Ascending aorta (tissue), 2 donors: ENCODE results near the gene UFD1. TPM values are rescaled to one million over a fixed set of nuclear protein-coding genes. Genes with fewer than 3 reads are reported as not detected.
"Not testable (repeated sequence)": the region's sequence is repeated elsewhere in the genome, so short reads cannot be mapped to it uniquely, and the experiment has no call there.

Source experiments
- DNase-seq, 2 donors: peaks; one replicate each; pipeline ENCODE4 v3.0.0-alpha.2; 2019; ENCODE audit warnings: low spot score in 2 of 2
- H3K27ac ChIP-seq, 2 donors: fragments of 200-600 bp; sonication (generic); one replicate each; pipeline ENCODE4 v1.5.1; 2016 to 2017; ENCODE audit warnings: mild to moderate bottlenecking in 1 of 2
- H3K27me3 ChIP-seq: fragments of 200-600 bp; sonication (generic); one replicate; pipeline ENCODE4 v1.5.1; 2017
- H3K36me3 ChIP-seq, 2 donors: fragments of 200-600 bp; sonication (generic); one replicate each; pipeline ENCODE4 v1.5.1; 2016
- H3K4me1 ChIP-seq, 2 donors: fragments of 200-600 bp; sonication (generic); one replicate each; pipeline ENCODE4 v1.5.1; 2016 to 2017; ENCODE audit warnings: mild to moderate bottlenecking in 1 of 2
- H3K4me3 ChIP-seq, 2 donors: fragments of 200-600 bp; sonication (generic); one replicate each; pipeline ENCODE4 v1.5.1; 2016 to 2017; ENCODE audit warnings: mild to moderate bottlenecking in 1 of 2
- H3K9me3 ChIP-seq, 2 donors: fragments of 200-600 bp; sonication (generic); one replicate each; pipeline ENCODE4 v1.5.1; 2016
- CTCF ChIP-seq, 3 experiments: fragments of 200-600 bp in 2 of 3; fragments of 450-650 bp in 1 of 3; sonication (generic) in 2 of 3; IDR thresholded peaks; one replicate each; pipeline ENCODE4 v1.5.1; 2016 to 2019; ENCODE audit warnings: antibody characterized with exemption in 3 of 3, mild to moderate bottlenecking in 1 of 3, moderate library complexity in 1 of 3
- intact Hi-C: fragments of 100-400 bp; cut with DNase I; formaldehyde crosslinking; loops from one replicate; pipeline ENCODE4 v1.15.1; 2023
- total RNA-seq: library from RNA; depleted of rRNA; stranded (reverse); fragments of >200 nt; gene quantifications from one replicate; pipeline ENCODE4 v1.1.0, GENCODE V29; 2016

Gene UFD1
- total RNA-seq, 1 donor from 2014 or later = 81.5 TPM

GRCh38 chr22:19448739-19449421 lies 30.1 kb downstream of the UFD1 start:
- Histone ChIP-seq H3K4me1 (peaks cover 3 to 18% of the 10 kb centered on the region in 2 donors), H3K4me3 (no peak overlapping the region), H3K9me3 (no peaks in the 10 kb centered on the region), H3K27ac (no peak overlapping the region), H3K36me3 (peaks cover 33 to 34% of the 10 kb centered on the region in 2 donors), H3K27me3 (no peaks in the 10 kb centered on the region)
- DNase-seq = no peak
- TF ChIP-seq CTCF (IDR thresholded peaks at IDR 0.05) = no peak
- intact Hi-C loops = loop anchor here (10.0 kb wide), 1 partner anchor 406 kb away; the partner anchor contains the start of genes GNB1L and RTL10

- no peak for TF ChIP-seq CTCF (IDR thresholded peaks at IDR 0.05)
- Histone ChIP-seq H3K4me3 (peak overlapping the region; percentile 80 to 91), H3K4me1 (peaks cover 3 to 18% of the 10 kb centered on the region in 2 donors), H3K9me3 (no peaks in the 10 kb centered on the region), H3K36me3 (peaks cover 30 to 34% of the 10 kb centered on the region in 2 donors), H3K27me3 (no peaks in the 10 kb centered on the region), H3K27ac (peak overlapping the region; percentile 86 to 89)
- no peak for DNase-seq
- intact Hi-C loops = loop anchor here (10.0 kb wide), 1 partner anchor 407 kb away; the partner anchor contains the start of genes GNB1L and RTL10
These were observed 30.9 kb downstream of the UFD1 start for GRCh38 chr22:19448076-19448607.

DNA sequence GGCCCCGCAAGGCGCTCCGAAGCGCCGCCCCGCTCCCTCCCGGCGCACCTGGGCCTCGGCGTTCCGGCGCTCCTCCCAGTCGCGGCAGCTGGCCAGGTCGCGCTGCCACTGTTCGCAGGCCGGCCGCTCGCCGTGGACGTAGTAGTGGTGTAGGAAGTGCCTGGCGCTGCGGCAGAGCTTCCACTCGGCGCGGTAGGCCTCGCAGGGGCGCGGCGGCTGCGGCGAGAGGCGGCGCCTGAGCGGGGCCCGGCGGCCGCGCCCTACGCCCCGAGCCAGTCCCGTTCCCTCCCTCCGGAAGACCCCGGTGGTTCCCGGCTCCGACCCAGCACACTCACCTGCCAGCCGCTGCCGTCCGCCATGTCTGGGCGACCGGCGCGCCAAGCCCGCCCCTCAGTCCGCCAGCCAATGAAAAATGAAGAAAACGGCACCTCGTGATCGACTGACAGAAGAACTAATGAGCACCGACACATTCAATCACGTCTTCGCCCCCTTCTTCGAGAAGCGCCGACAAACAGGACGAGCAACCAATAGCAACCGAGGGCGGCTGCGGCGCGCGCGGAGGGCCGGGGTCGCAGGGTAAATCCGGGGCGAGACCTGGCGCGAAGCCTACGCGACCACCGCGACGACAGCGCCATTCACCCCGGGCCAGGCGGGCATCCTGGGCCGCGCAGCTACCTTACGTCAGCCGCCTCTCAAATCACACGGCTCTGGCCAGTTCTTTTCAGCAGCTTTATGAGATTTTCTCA lies 31.5 kb downstream of the UFD1 start, which contains the start of gene C22orf39:
C22orf39 (minus strand) TSS at position 382 of the 746 bp plus-strand sequence; CDS start at position 359, 23 bp downstream.
- peak within 1 kb of the TSS; percentile 86 to 89 for H3K27ac ChIP-seq
- TF ChIP-seq CTCF (IDR thresholded peaks at IDR 0.05) = no peak
- peak within 1 kb of the TSS; percentile 80 to 91 for H3K4me3 ChIP-seq
- no peaks in the 10 kb centered on the region for H3K27me3 ChIP-seq
- H3K4me1 ChIP-seq = peaks cover 3 to 18% of the 10 kb centered on the region in 2 donors
- no peaks in the 10 kb centered on the region for H3K9me3 ChIP-seq
- intact Hi-C loops = loop anchor here (1.0 to 10.0 kb wide), 4 partner anchors 15 to 407 kb away; partner anchors contain the start of genes CDC45, GNB1L, MRPL40 and RTL10
- DNase-seq = peak; percentile 75 to 93
- H3K36me3 ChIP-seq = peaks cover 26 to 33% of the 10 kb centered on the region in 2 donors

DNA sequence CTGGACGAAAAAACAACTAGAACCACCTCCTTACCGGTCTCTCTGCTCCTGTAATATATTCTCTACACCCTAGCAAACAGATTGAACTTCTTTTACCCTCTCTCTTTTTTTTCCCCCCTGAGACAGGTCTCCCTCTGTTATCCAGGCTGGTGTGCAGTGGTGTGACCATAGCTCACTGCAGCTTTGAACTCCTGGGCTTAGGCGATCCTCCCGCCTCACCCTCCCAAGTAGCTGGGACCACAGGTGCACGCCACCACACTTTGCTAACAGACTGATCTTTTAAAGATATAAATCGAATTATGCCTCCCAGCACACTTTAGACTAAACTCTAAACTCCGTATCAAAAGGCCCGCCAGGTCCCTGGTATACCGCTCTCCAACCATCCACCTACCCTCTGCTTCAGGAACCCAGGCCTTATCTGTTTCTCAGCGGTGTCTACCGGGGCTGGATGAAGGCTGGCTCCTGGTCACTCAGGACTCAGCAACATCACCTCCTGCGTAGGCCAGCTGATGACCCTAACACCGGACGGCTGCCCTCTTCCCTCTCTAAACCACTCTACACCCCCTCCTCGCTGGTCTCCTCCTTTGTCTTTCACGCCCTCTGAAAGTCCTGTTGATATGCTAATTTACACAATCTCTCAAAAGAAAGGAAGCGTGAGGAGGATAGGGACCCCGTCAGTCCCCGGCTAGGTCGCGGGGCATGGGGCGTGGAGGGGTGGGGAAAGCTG lies 32.2 kb downstream of the UFD1 start:
- Histone ChIP-seq H3K9me3 (no peaks in the 10 kb centered on the region), H3K27ac (peak overlapping the region; percentile 86 to 89), H3K36me3 (peaks cover 19 to 30% of the 10 kb centered on the region in 2 donors), H3K4me1 (peaks cover 3 to 18% of the 10 kb centered on the region in 2 donors), H3K4me3 (peak overlapping the region; percentile 80 to 91), H3K27me3 (no peaks in the 10 kb centered on the region)
- DNase-seq = no peak
- TF ChIP-seq CTCF (IDR thresholded peaks at IDR 0.05) = no peak
- intact Hi-C loops = loop anchor here (1.0 to 10.0 kb wide), 4 partner anchors 14 to 408 kb away; partner anchors contain the start of genes CDC45, GNB1L, MRPL40 and RTL10

DNA sequence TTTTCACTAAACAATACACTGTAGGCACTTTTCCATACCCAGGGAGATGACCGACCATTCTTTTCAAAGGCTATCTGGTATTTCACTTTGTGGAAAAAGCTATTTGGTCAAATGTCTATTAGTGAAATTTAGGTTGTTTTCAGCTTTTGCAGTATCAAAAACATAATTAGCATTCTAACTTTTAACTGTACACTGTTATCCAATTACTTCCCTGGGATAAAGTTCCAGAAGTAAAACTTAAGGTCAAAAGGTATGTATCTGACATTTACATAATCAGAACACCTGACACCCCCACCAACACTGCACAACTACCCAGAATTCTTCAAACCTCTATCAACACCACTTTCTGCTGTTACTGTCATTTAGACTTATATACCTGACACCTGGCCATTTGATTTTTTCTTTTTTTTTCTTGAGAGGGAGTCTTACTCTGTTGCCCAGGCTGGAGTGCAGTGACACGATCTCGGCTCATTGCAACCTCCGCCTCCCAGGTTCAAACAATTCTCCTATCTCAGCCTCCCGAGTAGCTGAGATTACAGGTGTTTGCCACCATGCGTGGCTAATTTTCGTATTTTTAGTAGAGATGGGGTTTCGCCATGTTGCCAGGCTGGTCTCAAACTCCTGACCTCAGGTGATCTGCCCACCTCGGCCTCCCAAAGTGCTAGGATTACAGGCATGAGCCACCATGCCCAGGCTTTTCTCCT lies 33.6 kb downstream of the UFD1 start:
- DNase-seq, H3K9me3 ChIP-seq, H3K27me3 ChIP-seq, H3K4me3 ChIP-seq, H3K27ac ChIP-seq: not testable (repeated sequence)
- intact Hi-C loops = loop anchor here (10.0 kb wide), 1 partner anchor 409 kb away; the partner anchor contains the start of genes GNB1L and RTL10
- Histone ChIP-seq H3K36me3 (peaks cover 12 to 33% of the 10 kb centered on the region in 2 donors), H3K4me1 (peaks cover 3 to 18% of the 10 kb centered on the region in 2 donors)
